Measurements from ENCODE around the gene NUTM2B.
"Not testable (repeated sequence)": the region's sequence is repeated elsewhere in the genome, so short reads cannot be mapped to it uniquely, and the experiment has no call there.

- TF ChIP-seq POLR2A, CTCF (IDR thresholded peaks at IDR 0.05): not testable (repeated sequence)
Observed at GRCh38 chr10:79726620-79727019, 23.6 kb downstream of the NUTM2B start.

Measured in thyroid gland (tissue), 4 donors.